Hematopoietic multipotent progenitor cell treated with erythropoietin and hydrocortisone succinate and interleukin-3 and kit ligand, for 17 days (in vitro differentiated cells): ENCODE data around the gene SIDT2.
"Not testable (repeated sequence)": the region's sequence is repeated elsewhere in the genome, so short reads cannot be mapped to it uniquely, and the experiment has no call there.

ENCODE experiments used
- DNase-seq: peaks from one replicate; pipeline ENCODE4 v3.0.0-alpha.2; 2015; ENCODE audit warnings: low spot score

Gene SIDT2

DNA sequence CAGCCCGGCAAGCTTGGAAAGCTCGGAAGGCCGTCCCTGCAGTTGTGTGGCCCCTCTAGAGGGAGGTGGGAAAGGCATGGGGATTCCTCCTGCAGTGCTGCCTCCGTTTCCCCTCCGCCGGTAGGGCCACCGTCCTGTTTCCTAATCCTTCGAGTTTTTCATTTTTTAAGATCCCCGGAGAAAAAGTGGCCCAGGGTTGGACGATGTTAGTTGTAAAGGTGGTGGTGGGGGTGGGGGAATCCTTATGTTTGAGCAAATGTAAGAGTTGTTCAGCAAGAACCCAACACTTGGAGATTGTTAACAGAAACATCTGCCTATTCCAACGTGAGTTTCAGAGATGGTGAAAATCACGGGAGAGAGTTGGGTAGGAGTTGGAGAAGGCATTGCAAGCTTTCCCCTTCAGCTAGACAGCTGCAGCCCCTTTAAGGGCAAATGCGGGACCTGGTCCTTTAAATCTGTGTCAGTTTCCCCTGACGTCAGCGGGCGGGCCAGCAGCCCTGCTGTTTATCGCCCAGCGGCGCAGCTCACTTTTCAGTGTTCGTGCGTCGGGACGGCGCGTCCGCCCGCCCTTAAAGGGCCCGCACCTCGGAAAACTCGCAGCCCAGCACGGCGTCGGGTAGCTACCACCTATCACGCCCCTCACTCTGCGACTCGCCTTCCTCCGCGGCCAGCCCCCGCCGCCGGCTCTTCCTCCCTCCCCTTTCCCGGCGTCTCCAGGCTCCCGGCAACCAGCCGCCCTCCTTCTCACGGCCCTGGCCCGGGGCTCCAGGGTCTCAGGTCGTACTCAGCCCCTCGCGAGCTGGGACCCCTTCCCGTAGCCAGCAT is at the start of gene SIDT2:
TSS of gene SIDT2 (plus strand) at position 534 of the 825 bp plus-strand sequence. CDS start 521 bp downstream, outside the sequence.
- peak; percentile 93 for DNase-seq

- DNase-seq: not testable (repeated sequence)
Measured at GRCh38 chr11:117130396-117130795, 48.1 kb upstream of the SIDT2 start.

DNA sequence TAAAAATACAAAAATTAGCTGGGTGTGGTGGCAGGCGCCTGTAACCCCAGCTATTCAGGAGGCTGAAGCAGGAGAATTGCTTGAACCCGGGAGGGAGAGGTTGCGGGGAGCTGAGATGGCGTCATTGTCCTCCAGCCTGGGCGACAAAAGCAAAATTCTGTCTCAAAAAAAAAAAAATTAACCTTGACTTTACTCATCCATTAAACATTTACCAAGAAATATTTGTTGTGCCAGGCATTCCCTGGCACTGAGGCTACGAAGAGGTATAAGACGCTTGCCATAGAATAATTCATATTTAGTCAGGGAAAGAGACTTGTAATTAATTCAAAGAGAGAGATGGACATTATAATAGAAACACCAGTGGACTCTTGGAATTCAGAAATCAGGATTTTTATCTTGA is 47.7 kb upstream of the SIDT2 start:
- DNase-seq: no peak

- DNase-seq: no peak
Measured at GRCh38 chr11:117134431-117134830, 44.1 kb upstream of the SIDT2 start.

- DNase-seq: not testable (repeated sequence)
Measured at GRCh38 chr11:117134979-117135378, 43.6 kb upstream of the SIDT2 start.

GRCh38 chr11:117137223-117138086 is 41.1 kb upstream of the SIDT2 start:
- DNase-seq: not testable (repeated sequence)

- DNase-seq: no peak
Measured at GRCh38 chr11:117143390-117143789, 35.2 kb upstream of the SIDT2 start.

DNA sequence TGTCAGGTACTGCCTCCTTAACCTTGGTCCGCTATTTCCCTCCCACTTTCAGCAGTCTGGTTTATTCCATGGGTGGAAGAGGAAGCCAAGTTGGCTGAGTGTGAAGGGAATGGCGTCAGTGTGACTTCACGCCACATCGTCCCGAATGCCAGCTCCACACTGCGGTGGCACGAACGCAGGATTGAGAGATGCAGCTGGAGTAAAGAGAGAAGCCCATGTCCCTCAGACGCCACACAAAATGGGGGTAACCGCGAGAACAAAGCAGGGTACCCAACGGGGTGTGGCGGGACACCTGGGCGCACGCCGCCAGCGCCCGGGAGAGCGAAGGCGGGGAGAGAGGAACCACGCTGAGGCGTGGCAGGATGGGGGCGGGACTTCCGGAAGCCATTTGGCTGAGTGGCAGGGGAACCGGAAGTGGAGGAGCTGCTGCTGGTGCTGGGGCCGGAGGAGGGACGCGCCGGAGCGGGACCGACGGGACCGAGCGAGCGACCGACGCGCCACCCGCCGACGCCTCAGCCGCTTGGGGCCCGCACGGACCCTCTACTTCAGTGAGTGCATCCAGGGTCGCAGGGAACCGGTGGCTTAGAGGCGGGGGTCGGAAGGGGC is 34.6 kb upstream of the SIDT2 start, which contains the start of gene PAFAH1B2:
TSS of gene PAFAH1B2 (plus strand) at position 417 of the 606 bp plus-strand sequence. CDS start 8,161 bp downstream, outside the sequence.
- DNase-seq: peak; percentile 95

DNA sequence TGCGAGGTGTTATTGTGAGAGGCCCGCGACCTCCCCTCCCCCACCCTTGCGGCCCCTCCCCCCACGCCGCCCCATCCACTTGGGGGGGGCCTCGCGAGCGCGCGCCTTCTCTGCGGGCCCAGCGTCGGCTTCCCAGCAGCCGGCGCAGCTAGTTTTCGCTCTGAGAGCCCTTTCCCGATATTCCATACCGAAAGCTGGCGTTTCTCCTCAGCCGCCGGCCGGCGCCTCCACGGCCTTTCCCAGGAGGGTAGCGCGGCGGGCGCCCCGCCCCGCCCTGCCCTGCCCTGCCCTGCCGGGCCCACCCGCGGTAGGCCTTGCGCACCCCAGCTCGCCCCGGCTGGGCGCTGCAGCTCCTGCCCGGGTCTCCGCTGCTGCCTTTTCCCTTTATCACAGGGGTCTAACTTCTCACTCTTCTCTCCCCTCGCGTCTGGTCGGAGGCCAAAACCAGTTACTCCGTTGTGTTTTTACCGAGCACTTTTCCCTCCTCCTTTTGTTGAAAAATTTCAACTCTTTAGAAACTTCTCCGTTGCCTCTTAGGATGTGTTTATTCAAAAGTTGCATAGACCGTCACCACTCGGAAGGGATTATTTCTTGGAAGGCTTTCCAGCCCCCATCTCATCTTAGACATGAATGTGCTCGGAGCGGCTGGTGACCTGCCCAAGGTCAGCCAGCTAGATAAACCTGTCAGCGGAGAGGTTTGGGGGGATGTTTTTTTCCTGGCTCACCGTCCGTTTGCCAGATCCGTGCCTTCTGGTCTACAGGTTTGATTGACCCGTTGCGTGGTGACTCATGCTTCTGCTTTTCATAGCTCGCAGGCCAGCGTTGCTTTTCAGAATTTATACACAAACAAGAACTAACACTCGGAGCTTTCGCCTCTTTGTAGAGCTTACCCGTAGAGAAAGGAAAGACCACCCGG is 33.8 kb upstream of the SIDT2 start:
- DNase-seq: peak; percentile 73

DNA sequence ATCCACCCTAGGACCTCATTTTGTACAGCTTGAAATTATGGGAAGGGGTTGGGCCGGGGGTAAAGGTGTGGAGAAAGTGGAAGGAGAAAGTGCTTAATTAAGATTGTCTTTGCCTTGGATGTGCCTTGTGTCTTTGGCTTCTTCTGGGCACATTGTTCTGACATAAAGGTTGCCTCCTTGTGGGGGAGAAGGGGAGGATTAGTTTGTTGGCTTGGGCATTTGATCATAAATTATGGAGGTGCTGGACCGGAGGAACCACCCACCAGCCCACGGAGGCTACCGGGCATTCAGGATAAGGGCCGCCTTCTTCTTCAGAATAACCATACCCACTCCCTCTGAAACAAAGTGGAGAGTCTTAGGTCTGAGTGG is 33.2 kb upstream of the SIDT2 start:
- DNase-seq: no peak

DNA sequence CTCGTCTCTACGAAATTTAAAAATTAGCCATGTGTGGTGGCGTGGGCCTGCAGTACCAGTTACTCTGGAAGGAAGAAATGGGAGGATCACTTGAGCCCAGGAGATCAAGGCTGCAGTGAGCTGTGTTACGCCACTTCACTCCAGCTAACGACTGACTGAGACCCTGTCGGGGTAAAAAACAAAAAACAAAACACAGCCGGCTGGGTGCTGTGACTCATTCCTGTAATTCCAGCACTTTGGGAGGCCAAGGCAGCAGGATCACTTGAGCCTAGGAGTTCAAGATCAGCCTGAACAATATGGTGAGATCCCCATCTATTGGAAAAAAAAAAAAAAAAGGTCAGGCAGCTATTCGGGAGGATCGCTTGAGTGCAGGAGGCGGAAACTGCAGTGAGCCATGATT is 32.0 kb upstream of the SIDT2 start:
- DNase-seq: no peak

DNA sequence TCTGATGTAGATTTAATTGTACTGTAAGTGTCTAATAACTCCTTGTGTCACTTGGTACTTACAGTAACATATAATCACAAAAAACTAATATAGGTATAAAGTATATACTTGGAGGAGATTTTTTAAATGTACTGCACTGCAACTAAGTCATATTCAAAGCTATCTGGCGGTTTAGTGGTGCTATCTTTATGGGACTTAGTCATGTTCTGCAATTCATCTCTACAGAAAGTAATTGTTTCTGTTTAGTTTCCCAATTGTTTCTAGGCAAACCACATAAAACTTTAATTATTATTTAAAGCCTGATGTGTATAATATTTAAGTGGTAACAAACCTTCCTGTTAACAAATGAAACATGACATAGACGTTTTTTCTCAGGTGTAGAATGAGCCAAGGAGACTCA is 26.5 kb upstream of the SIDT2 start:
- DNase-seq: no peak

DNA sequence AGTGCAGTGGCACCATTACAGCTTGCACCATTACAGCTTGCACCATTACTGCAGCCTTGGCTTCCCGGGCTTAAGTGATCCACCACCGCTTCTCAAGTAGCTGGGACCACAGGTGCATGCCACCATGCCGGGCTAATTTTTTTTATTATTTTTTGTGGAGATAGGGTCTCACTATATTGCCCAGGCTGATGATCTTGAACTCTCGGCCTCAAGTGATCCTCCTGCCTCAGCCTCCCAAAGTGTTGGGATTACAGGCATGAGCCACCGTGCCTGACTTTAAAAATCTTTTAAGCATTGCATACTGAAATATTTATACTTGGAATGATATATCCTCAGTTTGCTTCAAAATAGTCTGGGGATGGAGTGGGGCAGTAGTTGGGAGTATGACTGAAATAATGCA is 24.1 kb upstream of the SIDT2 start:
- no peak for DNase-seq

DNA sequence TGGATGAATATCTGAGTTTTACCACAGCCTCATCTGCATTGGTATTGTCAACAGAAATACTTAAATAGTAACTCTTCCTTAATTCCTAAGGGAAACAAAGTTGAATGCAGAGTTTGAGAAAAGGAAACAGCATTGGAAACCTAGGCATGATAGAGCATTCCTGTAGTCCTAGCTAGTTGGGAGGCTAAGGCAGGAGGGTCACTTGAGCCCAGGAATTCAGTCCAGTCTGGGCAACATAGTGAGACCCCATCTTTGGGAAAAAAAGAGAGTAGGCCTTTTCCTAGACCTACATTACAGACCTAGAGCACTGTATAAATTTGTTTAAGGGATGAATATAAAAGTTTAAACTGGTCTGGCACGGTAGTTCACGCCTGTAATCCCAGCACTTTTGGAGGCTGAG is 21.0 kb upstream of the SIDT2 start:
- DNase-seq: no peak

DNA sequence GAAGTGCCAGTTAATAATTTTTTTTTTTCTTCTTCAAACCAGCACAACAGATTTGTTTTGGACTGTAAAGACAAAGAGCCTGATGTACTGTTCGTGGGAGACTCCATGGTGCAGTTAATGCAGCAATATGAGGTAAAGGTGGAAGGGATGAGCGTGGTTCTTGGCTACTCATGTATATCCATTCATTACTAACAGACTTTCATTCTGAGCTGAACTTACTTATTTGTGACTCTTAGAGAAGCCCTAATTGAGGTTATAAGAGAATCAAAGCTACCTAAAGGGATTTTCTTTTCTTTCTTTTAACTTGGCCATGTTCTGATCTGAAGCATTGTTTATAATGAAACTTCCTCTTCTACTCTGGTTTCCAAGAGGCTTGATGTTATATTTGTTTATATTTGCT is 18.7 kb upstream of the SIDT2 start:
- no peak for DNase-seq

DNA sequence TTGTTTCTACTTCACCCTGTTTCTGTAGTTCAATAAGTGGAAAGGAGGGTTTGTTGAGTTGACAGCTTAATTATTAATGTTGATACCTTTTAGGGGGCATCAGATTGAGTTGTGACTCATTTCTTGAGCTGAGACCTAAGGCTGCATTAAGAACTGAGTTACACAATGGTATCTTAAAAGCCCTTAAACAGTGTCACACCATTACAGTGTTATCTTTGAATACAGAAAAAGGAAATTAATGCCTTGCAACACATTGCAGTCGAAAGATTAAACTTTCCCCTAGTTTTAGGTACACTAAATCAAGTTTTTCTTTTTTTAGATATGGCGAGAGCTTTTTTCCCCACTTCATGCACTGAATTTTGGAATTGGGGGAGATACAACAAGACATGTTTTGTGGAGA is 17.7 kb upstream of the SIDT2 start:
- DNase-seq: no peak

DNA sequence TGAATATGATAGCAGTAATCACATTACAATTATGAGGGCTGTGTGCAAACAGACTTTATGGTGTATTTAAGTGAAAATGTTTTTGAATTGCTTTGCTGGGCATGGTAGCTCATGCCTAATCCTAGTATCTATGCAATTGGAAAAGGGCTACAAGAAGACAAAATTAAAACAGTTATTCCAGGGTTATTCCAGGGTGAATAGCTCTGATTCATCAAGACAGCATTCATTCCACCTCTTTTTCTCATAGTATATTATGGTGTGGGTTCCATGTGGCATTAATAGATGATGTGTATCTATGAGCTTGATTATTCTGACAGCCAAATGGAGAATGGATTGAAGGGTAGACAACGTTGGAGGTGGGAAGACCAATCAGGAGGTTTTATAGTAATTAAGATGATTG is 12.1 kb upstream of the SIDT2 start:
- DNase-seq: no peak

DNA sequence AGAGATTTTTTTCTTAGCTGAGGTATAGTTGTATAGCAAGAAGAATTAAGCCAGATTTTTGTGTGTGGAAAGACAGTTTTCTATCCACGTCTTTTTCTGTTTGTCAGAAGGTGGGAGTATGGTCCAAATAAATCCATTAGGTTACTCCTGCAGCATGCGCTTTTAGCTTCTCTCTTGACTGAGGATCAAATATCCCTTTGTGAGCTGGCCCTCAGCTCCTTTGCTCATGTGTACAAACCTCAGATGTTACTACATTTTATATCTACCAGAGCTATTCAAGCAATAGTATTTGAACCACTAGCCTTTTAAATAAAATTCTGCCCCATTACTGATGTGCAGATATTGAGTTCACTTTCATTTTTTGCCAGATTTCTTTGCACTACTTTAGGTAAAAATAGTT is 8.8 kb upstream of the SIDT2 start:
- DNase-seq: no peak

DNA sequence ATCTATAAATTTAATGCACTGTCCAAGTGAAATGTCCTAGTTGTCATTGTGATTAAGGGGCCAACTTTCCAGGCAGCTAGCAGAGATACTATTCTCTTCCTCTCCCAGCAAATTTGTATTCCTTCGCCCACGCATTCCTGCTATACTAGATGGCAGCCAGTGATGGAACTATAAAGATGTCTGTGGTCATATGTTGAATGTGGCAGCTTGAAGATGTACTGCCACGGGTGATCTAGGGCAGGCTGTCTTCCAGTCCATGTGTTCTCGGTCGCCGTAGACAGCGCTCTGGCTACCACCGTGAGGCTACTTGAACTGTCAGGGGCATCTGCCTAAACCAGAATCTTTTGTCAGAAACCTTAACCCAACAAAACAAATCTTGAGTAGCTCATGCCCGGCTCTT is 8.3 kb upstream of the SIDT2 start:
- no peak for DNase-seq

DNA sequence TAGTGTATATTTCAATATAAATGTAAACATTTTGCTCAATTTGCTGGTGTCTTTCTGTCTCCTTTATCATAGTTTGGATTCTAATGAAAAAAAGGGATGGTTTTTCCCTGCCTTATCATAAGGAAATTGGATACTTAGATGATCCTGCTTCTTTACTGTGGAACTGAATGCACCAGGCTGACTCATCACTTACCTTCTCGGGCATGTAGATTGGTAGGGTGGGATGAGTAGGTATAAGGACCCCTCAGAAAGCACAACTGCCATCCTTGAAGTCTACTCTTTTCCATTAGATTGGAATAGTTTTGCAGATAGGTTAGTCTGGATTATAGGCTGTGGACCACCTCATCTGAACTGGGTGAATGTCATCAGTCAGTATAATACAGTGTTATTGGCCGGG is 7.5 kb upstream of the SIDT2 start:
- no peak for DNase-seq

GRCh38 chr11:117171404-117172061 is 7.0 kb upstream of the SIDT2 start:
- no peak for DNase-seq
